ENCODE data around the gene EPS8.
A peak's percentile ranks its signal among the peaks of the same experiment; 100 is the strongest.

The EPS8 gene

DNA sequence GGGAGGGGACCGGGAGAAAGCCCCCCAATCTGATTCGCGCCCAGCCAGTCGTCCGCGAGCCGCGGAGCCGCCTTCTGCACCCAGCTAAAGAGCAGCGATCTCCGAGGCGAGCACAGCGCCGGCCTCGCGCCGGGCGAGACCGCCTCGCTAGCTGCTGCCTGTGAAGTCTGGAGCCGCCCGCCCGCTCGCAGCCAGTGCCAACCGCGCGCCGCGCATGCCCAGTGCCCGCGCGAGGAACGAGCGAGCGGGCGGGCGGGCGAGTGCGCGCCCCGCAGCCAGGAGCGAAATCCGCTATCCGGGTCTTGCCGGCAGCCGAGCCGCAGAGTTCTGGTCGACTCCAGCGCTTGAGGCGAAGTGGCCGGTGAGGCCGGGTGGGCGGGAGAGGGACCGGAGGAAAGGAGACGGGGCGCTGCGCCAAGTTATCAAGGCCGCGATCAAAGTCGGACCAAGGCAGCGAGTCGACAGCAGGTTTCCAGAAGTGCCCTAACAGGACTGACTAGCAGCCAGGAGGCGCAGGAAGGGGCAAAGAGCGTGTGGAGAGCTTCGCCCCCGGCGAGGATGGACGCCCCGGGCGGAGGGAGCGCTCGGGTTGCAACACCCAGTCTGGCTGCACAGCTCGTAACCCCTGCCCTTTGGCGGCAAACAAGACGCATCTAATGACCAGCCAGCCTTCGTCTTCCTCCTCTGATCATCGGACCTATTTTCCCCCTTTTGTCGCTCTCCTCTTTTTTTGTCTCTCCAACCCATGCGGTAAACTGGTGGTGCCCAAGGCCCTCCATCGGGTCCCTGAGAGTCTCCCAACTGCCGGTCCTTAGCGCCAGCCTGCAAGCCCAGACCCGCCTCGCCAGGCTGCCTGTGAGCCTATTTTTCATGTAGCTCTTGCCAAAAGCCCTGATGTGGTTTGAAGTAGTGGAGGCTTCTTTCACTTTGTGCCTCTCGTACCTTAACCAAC, at the start of gene EPS8:
TSS of gene EPS8 (minus strand) at position 169 of the 952 bp plus-strand sequence. CDS start 106,437 bp downstream, outside the sequence.
- ATAC-seq: peak; percentile 95 to 96

DNA sequence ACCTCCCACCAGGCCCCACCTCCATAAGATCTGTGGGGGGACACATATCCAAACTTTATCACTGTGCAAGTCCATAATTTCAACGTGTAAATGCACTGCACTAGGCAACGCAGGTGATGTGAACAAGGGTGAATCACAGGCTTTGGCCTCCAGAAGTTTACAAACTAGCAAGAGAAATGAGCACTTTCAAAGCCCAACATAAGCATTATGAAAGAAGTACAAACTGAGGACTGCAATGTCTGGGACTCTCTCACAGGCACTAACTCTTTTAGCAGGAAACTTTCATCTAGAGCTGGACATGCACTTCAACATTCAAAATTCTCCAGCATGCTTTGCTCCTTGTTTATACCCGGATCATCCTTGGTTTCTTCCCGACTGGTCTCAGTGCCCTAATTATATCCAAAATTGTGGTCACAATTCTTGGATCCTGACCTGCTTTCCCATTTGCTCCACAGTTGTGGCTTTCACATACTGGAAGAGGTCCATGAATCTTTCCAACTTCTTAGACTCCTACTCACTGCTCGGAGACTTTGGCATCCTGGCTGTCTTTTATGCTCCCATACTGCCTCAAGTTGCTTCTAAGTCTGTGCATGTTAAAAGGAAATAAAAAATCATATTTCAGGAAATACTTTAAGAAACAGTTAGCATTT, 48.1 kb upstream of the EPS8 start:
- ATAC-seq: no peak

DNA sequence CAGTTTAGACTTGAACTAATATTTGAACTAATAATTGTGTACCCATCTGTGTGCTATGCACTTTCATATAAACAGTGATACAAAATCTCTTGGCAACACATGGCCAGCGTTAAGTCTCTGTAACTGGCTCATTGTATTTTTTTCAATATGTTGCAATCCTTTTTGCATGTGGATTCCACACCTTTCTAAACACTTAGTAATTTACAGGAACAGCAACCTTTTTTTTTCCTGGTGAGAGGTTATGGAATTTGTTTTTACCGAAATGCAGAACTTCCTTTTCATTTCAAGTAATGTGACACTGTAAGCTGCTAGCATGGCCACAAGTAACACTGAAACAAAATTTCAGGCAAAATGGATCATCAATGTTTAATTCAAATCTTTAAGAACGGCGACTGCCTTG, 45.4 kb upstream of the EPS8 start:
- ATAC-seq: no peak

DNA sequence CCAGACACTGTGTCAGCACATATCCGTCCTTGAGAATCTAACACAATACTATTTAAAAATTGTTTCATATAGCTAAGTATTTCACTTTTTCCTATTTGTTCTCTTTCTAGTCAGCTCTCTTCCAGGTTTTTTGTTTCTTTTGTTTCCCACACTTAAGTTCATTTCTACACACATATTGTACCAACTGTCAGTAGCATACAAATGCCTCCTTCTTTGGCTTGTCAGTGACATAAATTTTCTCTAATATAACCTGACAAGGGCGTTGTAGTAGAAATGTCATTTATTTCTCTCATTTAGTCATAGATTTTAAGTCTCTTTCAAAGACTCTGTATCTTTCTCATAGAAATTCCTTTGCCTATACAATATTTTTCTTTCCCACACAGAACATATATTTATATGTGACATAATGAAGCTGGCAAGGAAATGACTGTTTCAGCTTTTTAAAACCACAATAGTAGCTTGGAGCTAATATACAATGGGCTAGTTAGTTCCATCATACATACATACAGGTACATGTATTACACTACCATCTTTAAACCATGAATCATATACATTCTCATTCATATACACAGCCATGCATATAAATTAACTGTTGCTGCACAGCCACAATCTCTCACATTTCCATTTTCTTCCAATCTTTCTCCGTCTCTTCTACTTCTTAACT, 42.3 kb upstream of the EPS8 start:
- ATAC-seq: no peak

DNA sequence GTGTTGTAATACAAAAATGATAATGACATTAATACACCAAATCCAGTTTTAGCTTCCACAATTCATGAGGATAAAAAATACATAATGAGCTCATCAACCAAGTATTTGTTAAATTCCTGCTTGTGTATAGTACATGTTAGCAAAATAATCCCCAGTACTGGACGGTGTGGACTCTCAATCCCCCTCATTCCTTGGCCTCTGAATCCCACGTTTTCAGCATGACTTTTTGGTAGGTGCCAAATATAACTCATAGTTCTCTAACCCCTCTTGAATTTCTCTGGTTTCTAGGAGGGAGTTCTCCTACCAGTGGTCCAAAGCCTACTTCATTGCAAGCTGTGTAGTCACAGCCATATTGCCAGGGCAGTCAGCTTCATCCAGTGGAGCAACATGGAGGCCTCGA, 41.4 kb upstream of the EPS8 start:
- no peak for ATAC-seq

DNA sequence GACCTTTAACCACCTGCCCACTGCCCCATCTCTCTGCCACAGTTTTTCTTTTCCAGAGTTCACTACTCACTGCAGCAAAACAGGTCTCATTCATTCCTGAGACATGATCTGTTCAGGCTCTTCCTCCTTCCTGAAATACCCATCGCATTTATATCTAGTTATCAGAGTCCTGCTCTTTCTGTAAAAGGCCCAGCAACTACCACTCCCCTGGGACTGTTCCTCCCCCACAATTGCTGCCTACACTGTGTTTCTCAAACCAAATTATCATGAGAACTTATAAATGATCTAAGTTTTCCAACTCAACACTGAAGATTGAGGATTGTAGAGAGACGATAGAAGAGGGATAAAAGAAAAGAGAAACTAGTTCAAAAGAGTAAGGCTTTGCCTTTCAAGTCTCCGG, 40.8 kb upstream of the EPS8 start:
- no peak for ATAC-seq

DNA sequence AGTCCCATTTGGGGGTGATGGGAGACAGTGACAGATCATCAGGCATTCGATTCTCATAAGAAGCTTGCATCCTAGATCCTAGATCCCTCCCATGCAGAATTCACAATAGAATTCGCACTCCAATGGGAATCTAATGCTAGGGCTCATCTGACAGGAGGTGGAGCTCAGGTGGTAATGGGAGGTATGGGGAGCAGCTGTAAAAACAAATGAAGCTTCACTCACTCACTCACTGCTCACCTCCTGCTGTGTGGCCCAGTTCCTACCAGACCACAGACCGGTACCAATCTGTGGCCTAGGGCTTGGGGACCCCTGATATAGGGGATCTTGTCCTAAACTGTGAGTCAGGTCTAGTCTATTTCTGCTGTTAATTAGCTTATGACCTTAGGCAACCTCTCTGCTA, 40.1 kb upstream of the EPS8 start:
- no peak for ATAC-seq

DNA sequence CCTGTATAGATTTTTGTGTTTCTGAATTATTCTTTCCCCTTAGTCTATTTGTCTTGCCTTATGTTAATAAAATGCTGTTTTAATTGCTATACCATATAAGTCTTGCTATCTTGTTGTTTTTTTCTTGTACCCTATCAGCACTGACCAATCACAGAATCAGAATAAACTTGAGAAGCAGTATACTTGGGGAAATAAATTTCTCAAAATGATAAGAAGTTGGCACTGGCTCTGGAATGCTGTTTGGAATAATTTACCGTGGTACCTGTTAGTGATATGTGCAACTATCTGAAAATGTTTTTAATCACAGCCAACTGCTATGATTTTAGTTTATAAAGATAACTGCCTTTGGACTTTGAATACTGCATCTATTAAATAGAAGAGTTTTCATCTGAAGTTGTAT, 37.9 kb upstream of the EPS8 start:
- ATAC-seq: no peak

DNA sequence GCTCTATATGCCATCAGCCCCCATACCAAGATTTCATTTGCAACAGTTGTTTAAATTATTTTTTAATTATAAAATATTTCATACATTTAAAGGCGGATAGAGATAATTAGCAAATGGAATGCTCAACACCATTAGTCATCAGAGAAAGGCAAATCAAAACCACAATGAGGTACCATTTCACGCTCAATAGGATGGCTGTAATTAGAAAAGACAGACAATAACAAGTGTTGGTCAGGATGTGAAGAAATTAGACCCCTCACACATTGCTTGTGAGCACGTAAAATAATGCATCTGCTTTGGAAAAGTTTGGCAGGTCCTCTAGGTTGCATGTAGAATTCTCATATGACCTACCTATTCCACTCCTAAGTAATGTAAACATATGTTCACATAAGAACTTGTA, 35.3 kb upstream of the EPS8 start:
- no peak for ATAC-seq

DNA sequence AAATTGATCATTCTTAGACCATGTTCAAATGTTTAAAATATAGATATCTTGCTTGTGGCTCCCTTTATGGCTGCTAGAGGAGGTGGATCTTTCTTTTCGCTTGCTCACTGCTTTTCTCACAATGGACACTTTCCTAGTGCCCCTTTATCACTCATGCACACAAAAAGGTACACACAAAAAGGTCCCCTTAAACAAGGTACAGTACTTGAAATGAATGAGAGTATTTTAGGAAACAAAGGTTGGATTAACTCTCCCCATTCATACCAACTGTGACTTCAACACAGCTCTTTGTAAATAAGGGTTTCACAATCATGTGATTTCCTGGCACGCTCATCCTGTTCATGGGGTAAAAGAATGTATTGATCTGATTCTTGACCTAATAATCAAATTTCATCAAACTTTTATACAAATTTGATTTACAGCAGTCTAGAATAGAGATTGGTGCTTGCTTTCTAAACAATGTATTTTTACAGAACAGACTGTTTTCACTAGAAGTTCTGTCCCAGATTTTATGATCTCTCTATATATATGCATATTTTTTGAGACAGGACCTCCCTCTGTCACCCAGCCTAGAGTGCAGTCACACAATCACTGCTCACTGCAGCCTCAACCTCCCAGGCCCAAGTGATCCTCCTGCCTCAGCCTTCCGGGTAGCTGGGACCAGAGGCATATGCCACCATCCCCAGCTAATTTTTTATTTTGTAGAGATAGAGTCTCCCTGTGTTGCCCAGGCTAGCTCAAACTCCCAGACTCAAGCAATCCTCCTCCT, 34.4 kb upstream of the EPS8 start:
- ATAC-seq: no peak

DNA sequence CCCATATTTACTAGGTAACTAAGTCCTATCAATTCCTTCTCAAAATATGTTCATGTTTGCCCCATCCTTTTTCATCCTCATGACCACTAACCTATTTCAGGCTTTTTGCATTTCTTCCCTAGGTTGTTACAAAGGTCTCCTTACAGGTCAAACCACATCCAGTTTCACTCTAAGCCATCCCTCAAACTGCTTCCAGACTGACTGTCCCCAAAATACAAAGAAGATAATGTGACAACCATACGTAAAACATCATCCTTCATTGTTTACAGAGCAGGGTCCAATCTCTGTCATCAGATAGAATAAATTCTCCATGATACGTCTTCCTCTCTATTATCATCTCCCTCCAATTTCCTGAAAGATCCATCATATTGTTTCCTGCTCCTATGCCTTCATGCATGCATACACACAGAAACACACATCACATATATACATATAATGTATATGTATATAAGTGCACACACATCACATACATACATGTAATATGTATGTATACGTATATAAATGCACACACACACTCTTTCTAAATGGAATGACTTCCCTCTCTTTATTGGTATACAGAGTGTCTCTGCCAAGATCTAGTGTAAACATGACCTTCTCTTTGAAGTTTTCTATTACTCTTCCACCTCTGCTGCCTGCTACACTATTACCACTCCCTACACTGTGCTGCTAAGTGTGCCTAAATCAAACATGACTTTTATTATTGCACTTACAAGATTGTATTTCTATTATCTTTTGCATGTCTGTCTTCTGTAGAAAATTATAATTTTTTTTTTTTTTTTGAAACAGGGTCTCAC, 30.7 kb upstream of the EPS8 start:
- no peak for ATAC-seq

DNA sequence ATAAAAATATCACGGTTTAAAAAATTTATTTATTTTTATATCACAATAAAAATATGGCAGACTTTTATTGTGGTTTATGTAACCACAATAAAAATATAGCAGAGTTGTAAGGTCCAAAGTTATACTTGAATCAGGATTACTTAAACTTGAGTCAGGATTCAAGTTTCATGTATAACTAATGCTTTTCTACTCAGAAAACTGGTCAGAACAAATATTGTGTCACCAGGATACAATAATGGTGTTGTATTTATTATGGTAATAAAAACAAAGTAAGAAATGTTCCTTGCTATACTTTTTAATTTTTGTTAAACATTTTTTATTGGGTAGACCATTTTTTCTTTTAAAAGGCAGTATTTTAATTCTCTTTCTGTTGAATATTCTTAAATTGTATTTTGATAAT, 29.2 kb upstream of the EPS8 start:
- no peak for ATAC-seq

DNA sequence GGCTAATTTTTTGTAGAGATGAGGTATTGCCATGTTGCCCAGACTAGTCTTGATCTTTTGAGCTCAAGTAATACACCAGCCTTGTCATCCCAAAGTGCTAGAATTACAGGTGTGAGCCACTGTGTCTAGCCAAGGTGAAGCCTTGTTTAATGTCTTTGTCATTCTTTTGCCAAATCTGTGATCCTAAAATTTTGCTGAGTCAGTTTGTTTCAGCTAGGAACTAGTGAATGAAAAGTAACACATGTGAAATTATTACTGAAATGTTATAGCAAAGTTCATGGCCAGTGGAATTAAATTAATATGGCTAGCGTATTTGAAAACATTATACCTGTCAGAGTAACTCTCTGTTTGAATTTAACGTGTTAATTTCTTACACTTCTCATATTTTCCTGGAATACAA, 26.5 kb upstream of the EPS8 start:
- no peak for ATAC-seq

DNA sequence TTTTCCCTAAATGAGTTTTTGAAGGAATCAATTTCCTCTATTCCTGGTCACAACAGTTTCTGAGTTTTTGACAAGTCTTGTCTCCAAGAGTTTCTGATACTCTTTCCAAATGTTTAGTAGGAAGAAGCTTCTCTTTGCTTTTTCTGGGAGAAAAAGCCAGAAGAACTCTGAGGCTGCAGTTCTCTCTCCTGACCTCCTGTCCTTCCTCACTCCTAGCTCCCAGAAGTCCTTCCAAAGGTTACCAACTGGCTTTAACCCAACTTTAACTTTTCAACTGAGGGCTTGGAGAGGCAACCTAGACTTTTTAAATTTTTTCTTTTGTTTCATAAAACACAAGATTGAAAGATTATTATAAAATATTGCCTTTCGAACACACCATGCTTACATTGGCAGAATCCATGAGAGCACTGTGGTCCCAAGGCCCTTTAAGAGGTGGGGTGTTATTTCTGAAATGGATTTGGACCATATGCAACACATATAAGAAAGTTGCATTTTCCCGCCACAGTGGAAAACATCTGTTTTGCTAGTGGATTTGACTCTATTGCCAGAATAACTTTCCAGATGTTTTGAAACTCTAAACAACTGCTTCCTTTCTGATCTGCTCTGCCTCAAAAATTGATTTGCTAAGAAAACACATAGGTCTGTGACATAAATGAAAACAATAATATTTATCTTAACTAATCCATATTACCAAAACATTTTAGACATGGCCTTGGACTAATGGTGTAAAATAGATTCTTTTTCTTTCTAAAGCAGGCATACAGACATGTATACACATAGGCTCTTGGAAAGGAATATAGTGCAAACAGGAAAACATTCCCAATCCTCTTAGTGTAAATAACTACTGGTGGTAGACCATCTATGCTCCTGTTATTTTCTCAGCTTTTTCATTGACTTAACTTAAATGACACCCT, 22.3 kb upstream of the EPS8 start:
- ATAC-seq: no peak

DNA sequence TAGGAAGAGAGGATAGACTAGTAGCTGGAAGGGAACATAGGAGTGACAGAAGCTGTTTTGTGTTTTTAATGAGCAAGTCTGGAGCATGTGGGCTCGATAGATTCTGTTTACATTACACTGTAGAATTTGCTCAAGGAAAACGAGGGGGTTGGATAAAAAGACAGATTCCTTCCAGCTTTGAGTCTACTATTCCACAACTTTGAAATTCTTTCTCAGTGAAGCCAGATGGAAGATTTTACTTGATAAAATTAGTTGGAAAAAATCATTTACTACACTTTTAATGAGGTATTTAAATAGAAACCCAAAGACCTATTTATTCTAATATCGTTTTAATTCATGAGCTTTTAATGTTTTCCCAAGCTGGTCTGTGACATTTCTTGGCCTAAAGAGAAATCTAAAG, 19.5 kb upstream of the EPS8 start:
- no peak for ATAC-seq

DNA sequence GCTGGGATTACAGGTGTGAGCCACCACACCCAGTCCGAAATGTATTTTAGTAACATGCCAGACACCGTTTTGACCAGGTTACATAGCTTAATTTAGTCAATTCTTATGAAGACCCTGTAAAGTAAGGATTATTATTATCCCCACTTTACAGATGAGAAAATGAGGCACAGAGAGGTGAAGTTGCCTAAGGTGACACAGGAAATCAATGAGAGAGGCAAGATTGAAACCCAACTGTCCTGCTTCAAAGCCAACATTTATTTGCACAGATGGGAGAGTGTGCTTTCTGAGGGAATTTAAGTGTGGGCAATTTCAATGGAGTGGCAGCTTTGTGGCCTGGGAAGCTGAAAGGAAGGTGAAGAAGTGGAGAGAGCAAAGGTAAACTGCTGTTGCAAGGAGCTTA, 19.1 kb upstream of the EPS8 start:
- ATAC-seq: no peak

DNA sequence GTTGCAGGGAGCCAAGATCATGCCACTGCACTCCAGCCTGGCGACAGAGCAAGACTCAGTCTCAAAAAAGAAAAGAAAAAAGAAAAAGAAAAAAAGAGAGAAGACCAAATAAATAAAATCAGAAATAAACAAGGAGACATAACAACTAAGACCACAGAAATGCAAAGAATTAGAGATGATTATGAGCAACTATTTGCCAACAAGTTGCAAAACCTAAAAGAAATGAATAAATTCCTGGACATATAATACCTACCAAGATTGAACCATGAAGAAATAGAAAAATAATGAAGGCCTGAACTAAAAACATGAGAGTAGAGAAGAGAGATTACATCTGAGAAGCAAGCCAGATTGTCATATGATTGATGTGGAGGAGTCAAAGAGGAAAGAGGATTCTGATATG, 17.6 kb upstream of the EPS8 start:
- no peak for ATAC-seq

DNA sequence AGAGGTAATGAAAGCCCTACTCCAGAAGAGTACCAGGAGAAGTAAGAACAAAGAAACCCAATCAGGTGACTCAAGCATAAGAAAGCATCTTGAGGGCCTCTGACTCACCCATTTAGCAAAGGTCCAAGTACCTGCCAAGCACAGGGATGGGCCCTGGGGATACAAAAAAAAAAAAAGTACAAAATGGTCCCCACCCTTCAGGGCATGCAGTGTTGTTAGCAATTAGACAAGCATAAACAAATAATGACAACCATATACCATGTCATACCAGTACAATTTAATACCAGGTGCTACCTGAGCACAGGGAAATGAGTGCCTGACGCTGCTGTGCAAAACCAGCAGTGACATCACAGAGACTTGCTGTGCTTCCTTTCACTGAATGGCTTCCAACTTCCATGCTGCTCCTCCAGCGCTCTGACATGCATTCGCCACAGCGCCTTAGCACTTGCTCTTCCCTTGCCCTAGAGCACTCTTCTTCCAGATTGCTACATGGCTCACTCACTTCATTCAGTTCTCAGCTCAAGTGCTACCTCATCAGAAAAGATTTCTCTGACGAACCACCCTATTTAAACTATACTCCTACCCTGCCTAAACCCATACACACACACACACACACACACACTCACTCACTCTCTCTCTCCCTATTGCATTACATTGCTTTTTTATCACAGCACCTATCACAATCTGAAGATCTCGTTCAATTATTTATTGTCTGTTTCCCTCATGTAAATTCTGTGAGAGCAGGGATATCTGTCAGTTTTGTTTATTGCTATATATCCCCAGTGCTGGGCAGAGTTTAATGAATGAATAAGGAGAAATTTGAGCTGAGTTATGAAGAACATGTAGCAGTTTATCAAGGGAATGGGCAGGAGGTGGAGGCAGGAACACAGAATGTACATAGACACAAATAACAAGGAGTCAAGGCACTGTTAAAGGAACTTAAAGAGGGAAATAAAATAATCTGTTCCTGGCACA, 12.9 kb upstream of the EPS8 start:
- no peak for ATAC-seq

DNA sequence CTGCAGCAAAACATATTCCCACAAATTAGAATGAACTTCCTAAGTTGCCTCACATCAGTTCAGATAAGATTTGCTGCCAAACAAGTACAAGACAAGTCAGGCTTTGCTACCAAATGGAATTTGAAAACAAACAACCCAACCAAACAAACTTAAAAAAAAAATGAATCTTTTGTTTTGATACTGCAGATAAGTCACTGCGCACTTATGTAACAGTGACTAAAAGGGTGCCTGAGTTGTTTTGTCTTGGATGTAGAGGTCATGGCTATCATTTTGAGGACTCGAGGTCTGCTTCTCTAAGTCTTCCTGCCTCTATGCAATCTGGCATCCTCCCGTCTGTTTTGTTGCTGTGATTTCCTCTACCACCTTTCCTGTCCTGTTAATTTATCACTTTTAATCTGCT, 11.1 kb upstream of the EPS8 start:
- no peak for ATAC-seq

DNA sequence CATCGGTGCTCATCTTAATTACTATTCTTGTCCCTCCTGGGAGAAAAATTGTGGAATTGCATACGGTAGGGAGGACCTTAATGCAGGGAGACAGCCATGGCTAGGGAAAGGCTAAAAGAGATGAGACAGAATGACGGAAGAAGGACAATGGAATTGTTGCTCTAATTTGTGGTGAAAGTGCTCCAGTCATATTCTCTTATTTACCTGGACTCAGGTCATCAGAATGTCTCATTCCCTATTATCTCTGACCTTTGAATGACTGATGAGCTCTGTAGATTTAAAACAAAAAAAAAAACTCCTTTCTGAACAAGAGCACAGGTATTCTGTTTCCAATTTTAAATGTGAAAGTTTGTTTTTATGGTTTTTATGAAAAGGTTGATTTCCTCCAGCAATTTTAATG, 8.6 kb upstream of the EPS8 start:
- no peak for ATAC-seq

All from activated CD4-positive, CD25-positive, alpha-beta regulatory T cell treated with anti-CD3 and anti-CD28 coated beads, Interleukin-2, amount 50 U/mL, for 24 hours (primary cell).